Medulla oblongata (tissue), 1 donor: ENCODE results near the gene WIPF2.
"Not testable (repeated sequence)": the region's sequence is repeated elsewhere in the genome, so short reads cannot be mapped to it uniquely, and the experiment has no call there.

Experiments
- DNase-seq: peaks from one replicate; pipeline ENCODE4 v3.0.0-alpha.2; 2015; ENCODE audit errors: extremely low spot score

Gene WIPF2

DNA sequence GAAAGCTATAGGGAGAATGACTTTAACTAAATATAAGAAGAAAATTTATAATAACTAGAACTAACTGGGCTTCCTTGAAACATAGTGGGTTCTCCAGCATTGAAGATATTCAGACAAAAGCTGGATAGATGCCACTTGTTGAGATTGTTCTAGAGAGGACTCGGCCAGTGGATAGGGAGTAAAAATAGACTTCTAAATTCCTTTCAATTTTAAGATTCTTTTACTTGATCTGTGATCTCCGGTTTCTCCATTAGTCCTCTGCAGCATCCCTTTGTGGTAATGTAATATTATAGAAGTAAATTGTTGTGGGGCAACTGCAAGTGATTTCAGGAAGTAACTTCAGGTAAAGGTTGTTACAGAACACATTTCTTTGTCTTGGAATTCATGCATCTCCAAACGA, 79.6 kb downstream of the WIPF2 start:
- no peak for DNase-seq

DNA sequence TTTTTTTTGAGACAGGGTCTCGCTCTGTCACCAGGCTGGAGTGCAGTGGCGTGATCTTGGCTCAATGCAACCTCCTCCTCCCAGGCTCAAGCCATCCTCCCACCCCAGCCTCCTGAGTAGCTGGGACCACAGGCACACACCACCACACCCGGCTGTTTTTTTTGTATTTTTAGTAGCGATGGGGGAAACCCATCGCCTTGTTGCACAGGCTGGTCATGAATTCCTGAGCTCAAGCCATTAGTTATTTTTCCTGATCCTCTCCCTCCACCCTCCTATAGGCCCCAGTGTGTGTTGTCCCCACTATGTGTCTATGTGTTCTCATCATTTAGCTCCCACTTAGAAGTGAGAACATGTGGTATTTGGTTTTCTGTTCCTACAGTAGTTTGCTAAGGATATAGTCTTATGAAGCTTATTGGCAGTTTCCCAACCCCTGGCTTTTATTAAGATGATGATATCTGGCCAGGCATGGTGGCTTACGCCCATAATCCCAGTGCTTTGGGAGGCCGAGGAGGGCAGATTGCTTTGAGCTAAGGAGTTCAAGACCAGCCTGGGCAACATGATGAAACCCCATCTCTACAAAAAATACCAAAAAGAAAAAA, 80.2 kb downstream of the WIPF2 start:
- not testable (repeated sequence) for DNase-seq

GRCh38 chr17:40301315-40301714, 82.2 kb downstream of the WIPF2 start:
- DNase-seq = no peak

DNA sequence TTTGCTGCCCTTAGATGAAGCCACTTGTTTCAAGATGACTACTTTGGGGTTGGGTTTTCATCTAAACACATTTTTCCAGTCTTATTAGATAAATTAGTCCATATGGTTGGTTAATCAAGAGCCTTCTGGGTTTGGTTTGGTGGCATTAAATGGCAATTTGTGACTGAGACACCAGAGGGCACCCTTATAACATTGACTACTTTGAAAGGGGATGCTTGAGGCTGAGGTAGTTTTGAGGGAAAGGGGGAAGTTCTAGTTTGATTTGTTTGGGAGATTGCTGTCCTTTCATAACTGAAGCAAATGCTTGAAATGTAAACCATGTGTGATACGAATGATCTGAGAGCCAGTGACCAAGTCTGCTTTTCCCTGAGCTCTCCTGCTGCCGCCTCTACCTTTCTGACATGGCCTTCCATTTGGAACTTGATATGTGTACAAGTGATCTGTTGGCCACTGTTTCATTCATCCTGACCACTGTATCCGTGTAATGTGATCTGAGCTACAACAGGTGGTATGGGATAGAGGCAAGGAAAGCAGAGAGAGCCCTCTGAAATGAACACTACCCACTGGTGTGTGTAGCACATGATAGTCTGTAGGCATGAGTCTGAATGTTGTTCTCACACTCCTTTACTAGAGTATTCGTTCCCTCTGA, 84.0 kb downstream of the WIPF2 start:
- peak; percentile 86 for DNase-seq

DNA sequence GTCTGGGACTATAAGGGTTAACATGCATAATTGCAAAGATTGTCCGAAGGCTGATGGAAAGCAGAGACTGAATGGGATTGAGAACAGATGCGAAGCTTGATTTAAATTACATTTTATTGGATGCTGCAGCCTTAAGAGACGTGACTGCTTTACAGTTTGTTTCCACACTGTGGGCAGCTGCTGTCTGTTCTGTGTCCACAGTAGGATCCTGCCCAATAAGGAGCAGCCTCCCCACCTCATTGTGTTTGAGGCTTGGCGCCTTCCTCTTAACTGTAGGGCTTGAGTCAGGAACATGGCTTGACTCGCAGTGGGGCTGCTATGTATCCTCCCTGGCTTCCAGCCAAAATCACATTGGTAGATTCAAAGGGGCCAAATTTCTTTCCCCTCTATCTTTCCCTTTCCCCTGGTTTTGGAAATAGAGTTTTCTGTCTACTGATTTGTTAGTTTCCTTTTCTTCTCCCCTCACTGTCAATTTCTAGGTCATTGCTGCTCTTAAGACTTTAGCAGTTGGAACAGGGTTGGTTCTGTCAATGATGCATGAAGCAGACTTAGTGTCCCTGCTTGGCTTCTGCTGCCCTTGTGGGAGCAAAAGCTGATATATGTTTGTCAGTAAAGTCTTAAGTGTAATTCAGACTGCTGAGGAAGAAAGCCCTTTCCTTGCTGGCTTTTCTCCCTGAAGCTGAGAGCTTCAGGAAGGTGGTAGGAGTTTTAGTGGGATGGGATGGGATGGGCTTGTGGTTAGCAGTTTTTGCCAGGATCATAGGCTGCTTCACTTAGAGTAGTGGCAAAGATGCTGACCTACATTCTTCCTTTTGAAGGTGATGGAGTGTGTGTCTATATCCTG, 84.8 kb downstream of the WIPF2 start:
- DNase-seq = no peak

- DNase-seq = not testable (repeated sequence)
These were observed 85.4 kb downstream of the WIPF2 start for GRCh38 chr17:40304552-40304863.

- DNase-seq = not testable (repeated sequence)
These were observed 85.8 kb downstream of the WIPF2 start for GRCh38 chr17:40304866-40305265.

- DNase-seq = no peak
These were observed 87.3 kb downstream of the WIPF2 start for GRCh38 chr17:40306395-40306794.

DNA sequence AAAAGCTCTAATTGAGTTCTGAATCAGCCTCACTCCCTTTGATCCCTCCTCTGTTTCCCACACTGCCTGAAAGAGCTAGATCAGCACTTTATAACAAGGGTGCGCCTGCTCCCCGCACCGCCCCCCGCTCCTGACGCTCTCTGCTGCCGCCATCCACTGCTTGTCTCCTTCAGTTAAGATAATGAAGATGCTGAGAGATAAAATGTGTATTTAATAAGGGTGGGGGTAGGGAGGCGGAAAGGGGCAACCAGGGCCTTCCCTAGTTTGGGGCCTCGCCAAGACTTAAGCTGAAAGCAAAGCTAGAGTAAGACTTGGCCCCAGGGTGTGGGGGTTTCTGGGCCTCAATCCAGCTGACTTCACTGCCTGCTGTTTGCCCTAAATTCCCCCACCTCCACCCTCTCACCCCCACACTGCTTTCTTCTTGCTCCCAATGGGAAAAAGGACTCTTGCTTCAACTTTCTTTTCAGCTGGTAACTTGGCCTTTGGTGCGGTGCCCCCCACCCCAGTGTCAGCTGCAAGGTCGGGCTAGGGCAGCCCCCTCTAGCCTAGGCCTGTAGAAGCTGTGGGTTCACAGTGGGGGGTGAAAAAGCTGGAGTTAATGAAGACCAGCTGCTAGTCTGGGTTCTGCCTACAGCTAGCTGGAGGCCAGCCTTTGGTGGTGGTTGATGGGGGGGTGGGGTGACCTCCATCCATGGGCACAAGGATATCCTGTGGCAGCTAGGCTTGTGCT, 88.1 kb downstream of the WIPF2 start:
- no peak for DNase-seq

- DNase-seq = no peak
These were observed 88.7 kb downstream of the WIPF2 start for GRCh38 chr17:40307740-40308239.

- DNase-seq = no peak
These were observed 90.2 kb downstream of the WIPF2 start, which contains the start of gene RARA for GRCh38 chr17:40309031-40309948. TSS of gene RARA (plus strand) at chr17:40309180. CDS start at chr17:40331219, 22,039 bp downstream.

- DNase-seq = no peak
These were observed 90.9 kb downstream of the WIPF2 start for GRCh38 chr17:40309949-40310510.

DNA sequence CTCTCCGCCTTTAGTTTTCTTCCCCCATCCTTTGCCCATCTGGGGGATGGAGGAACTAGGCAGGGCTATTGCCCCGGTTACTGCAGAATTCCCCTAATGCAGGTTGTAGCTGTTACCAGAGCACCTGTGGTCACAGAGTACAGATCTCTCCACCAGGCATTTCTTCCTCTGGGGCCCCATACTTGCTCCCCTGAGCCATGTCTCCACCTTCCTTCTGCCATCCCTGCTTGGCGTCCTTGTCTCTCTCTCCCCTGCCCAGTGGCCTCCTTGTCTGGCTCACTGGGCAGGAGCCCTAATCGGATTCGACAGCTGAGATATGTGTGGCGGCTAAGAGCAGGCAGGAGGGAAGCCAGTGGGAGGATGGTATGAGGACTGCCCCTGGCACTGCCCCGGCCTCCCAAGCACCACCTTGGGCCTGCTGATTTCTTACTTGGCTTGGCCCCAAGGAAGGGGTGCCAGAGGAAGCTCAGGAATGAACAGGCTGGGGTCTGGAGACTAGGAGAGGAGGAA, 91.8 kb downstream of the WIPF2 start:
- no peak for DNase-seq

- DNase-seq = peak; percentile 55
These were observed 92.5 kb downstream of the WIPF2 start for GRCh38 chr17:40311575-40311974.

DNA sequence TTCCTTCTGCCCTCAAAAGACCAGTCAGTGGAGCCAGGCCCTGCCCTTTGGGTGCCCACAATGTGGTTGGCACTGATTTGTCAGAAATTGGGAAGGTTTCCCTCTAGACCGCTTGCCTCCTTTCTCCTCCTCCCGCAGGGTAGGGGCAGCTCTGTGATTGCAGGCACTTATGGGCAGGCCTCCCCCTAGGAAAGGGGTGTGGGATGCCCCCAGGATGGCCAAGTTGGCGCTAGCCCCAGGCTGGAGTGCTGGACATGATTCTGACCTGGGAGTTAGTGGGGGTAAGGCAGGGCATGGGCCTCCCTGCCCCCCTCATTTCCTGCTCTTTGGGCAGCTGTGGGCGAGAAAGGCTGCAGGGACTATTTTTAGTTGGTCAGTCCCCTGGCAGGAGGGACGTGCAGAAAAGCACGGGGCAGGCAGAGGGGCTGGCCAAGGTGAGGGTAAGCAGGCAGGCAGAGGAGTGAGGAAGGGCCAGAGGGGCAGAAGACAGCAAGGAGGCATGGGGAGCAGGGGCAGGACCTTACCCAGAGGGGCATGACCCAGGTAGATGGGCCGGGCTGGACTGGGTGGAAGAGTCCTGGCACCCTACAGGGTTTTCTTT, 93.1 kb downstream of the WIPF2 start:
- DNase-seq = peak; percentile 81

DNA sequence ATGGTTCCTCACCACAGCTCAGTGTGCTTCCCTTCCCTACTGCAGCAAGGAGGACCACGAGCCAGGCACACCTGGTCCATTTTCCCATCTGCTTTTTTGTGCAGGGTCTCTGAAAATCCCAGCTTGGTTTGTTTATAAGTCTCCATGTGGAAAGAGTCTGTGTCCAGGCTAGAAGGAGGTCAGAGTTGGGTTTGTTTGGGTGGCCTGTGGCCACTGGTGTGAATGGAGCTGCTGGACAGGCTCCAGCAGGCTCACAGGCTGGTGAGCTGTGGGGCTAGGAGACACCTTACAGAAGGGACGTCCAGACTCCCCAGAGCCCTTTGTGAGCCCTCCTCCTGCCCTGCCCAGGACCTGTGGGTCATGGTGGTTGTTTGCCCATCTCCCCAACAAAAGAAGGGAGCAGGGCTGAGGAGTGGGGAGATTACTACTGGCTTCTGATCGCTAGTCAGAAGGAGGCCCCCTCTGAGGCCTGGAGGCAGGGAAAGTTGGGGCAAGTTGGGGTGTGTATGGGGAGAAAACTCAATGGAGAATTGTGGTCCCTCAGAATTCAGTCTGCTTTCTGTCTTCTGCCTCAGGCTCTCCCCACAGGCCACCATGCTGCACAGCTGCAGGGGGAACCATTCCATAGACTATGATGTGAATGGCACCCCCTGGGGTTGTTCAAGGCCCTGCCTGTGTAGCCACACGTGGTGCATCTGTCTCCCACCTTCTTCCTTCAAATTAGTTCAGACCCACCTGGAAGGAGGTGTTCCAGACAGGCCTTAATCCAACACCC, 94.0 kb downstream of the WIPF2 start:
- DNase-seq = no peak

GRCh38 chr17:40313668-40314583, 94.8 kb downstream of the WIPF2 start:
- DNase-seq = no peak

- DNase-seq = no peak
These were observed 95.5 kb downstream of the WIPF2 start for GRCh38 chr17:40314584-40314956.
